HUES48 (cell line): ENCODE measurements around the gene RGCC.
A peak's percentile ranks its signal among the peaks of the same experiment; 100 is the strongest.

ENCODE experiments used
- H3K27ac ChIP-seq: one replicate; pipeline ENCODE4 v1.7.0; 2013; ENCODE audit warnings: low read depth, low read length, inconsistent platforms
- H3K27me3 ChIP-seq: 2 replicates; pipeline ENCODE4 v1.6.1; 2013; ENCODE audit warnings: mild to moderate bottlenecking, low read length; ENCODE audit not compliant: control insufficient read depth, insufficient read depth
- H3K36me3 ChIP-seq: 2 replicates; pipeline ENCODE4 v1.6.1; 2013; ENCODE audit warnings: low read length; ENCODE audit not compliant: control insufficient read depth, insufficient read depth
- H3K4me1 ChIP-seq: 2 replicates; pipeline ENCODE4 v1.6.1; 2013; ENCODE audit warnings: mild to moderate bottlenecking, low read length; ENCODE audit not compliant: control insufficient read depth, insufficient read depth
- H3K4me3 ChIP-seq: 2 replicates; pipeline ENCODE4 v1.5.1; 2013; ENCODE audit warnings: mild to moderate bottlenecking, low read depth, low read length
- H3K9ac ChIP-seq: 2 replicates; pipeline ENCODE4 v1.6.1; 2013; ENCODE audit warnings: mild to moderate bottlenecking, low read depth, low read length, moderate library complexity
- H3K9me3 ChIP-seq: 2 replicates; pipeline ENCODE4 v1.6.1; 2013; ENCODE audit warnings: low read length; ENCODE audit not compliant: control insufficient read depth, insufficient read depth

RGCC gene

GRCh38 chr13:41456768-41457588 lies at the start of gene RGCC:
Gene RGCC (plus strand): TSS chr13:41457550. CDS start chr13:41457708, 158 bp downstream.
- no peak within 1 kb of the TSS for H3K27ac ChIP-seq
- peaks cover 78% of the 10 kb centered on the region for H3K27me3 ChIP-seq

GRCh38 chr13:41408121-41408520 lies 49.2 kb upstream of the RGCC start:
- Histone ChIP-seq H3K27ac (no peak overlapping the region), H3K9ac (no peak overlapping the region), H3K4me3 (no peak overlapping the region), H3K27me3 (no peaks in the 10 kb centered on the region), H3K9me3 (no peaks in the 10 kb centered on the region), H3K4me1 (no peaks in the 10 kb centered on the region), H3K36me3 (no peaks in the 10 kb centered on the region)

More at GRCh38 chr13:41456768-41457588, at the start of gene RGCC:
- H3K4me3 ChIP-seq, result peak within 1 kb of the TSS; percentile 63
- H3K4me1 ChIP-seq, result no peaks in the 10 kb centered on the region; the same call in 1 of the 2 replicates
- H3K9me3 ChIP-seq, result no peaks in the 10 kb centered on the region
- no peaks in the 10 kb centered on the region for H3K36me3 ChIP-seq
- H3K9ac ChIP-seq, result no peak within 1 kb of the TSS

- no peaks in the 10 kb centered on the region for H3K9me3 ChIP-seq
- no peak overlapping the region for H3K4me3 ChIP-seq
- H3K4me1 ChIP-seq, result no peaks in the 10 kb centered on the region
- H3K27me3 ChIP-seq, result no peaks in the 10 kb centered on the region
- no peak overlapping the region for H3K9ac ChIP-seq
- H3K36me3 ChIP-seq, result no peaks in the 10 kb centered on the region
- H3K27ac ChIP-seq, result no peak overlapping the region
Observed at GRCh38 chr13:41408746-41409145, 48.6 kb upstream of the RGCC start.

- H3K27ac ChIP-seq, result no peak overlapping the region
- H3K36me3 ChIP-seq, result no peaks in the 10 kb centered on the region
- H3K4me1 ChIP-seq, result no peaks in the 10 kb centered on the region
- no peaks in the 10 kb centered on the region for H3K27me3 ChIP-seq
- H3K9me3 ChIP-seq, result no peaks in the 10 kb centered on the region
- no peak overlapping the region for H3K9ac ChIP-seq
- H3K4me3 ChIP-seq, result no peak overlapping the region
Observed at GRCh38 chr13:41409611-41410010, 47.7 kb upstream of the RGCC start.

GRCh38 chr13:41411060-41411459 lies 46.3 kb upstream of the RGCC start:
- no peak overlapping the region for H3K27ac ChIP-seq
- no peaks in the 10 kb centered on the region for H3K9me3 ChIP-seq
- no peaks in the 10 kb centered on the region for H3K36me3 ChIP-seq
- H3K4me1 ChIP-seq, result no peaks in the 10 kb centered on the region
- no peaks in the 10 kb centered on the region for H3K27me3 ChIP-seq
- no peak overlapping the region for H3K4me3 ChIP-seq
- no peak overlapping the region for H3K9ac ChIP-seq

GRCh38 chr13:41411522-41411921 lies 45.8 kb upstream of the RGCC start:
- Histone ChIP-seq H3K36me3 (no peaks in the 10 kb centered on the region), H3K9ac (no peak overlapping the region), H3K27ac (no peak overlapping the region), H3K4me1 (no peaks in the 10 kb centered on the region), H3K9me3 (no peaks in the 10 kb centered on the region), H3K27me3 (no peaks in the 10 kb centered on the region), H3K4me3 (no peak overlapping the region)

GRCh38 chr13:41413872-41414271 lies 43.5 kb upstream of the RGCC start:
- Histone ChIP-seq H3K36me3 (no peaks in the 10 kb centered on the region), H3K4me3 (no peak overlapping the region), H3K9ac (no peak overlapping the region), H3K9me3 (no peaks in the 10 kb centered on the region), H3K4me1 (no peaks in the 10 kb centered on the region), H3K27ac (no peak overlapping the region), H3K27me3 (no peaks in the 10 kb centered on the region)

- H3K36me3 ChIP-seq, result no peaks in the 10 kb centered on the region
- H3K9me3 ChIP-seq, result no peaks in the 10 kb centered on the region
- no peak overlapping the region for H3K4me3 ChIP-seq
- H3K27me3 ChIP-seq, result no peaks in the 10 kb centered on the region
- H3K27ac ChIP-seq, result no peak overlapping the region
- H3K9ac ChIP-seq, result no peak overlapping the region
- H3K4me1 ChIP-seq, result no peaks in the 10 kb centered on the region
Observed at GRCh38 chr13:41416276-41416675, 41.1 kb upstream of the RGCC start.

GRCh38 chr13:41418027-41418426 lies 39.3 kb upstream of the RGCC start:
- no peak overlapping the region for H3K27ac ChIP-seq
- H3K36me3 ChIP-seq, result no peaks in the 10 kb centered on the region

GRCh38 chr13:41418731-41419130 lies 38.6 kb upstream of the RGCC start:
- Histone ChIP-seq H3K27me3 (no peaks in the 10 kb centered on the region), H3K36me3 (no peaks in the 10 kb centered on the region), H3K27ac (no peak overlapping the region), H3K4me3 (no peak overlapping the region), H3K9me3 (no peaks in the 10 kb centered on the region), H3K4me1 (no peaks in the 10 kb centered on the region), H3K9ac (no peak overlapping the region)

More at GRCh38 chr13:41418027-41418426, 39.3 kb upstream of the RGCC start:
- Histone ChIP-seq H3K9ac (no peak overlapping the region), H3K4me3 (no peak overlapping the region), H3K27me3 (no peaks in the 10 kb centered on the region), H3K9me3 (no peaks in the 10 kb centered on the region), H3K4me1 (no peaks in the 10 kb centered on the region)

- H3K27ac ChIP-seq, result no peak overlapping the region
- H3K36me3 ChIP-seq, result no peaks in the 10 kb centered on the region
- H3K9ac ChIP-seq, result no peak overlapping the region
- no peaks in the 10 kb centered on the region for H3K27me3 ChIP-seq
- H3K9me3 ChIP-seq, result no peaks in the 10 kb centered on the region
- no peaks in the 10 kb centered on the region for H3K4me1 ChIP-seq
- no peak overlapping the region for H3K4me3 ChIP-seq
Observed at GRCh38 chr13:41419206-41419605, 38.1 kb upstream of the RGCC start.
